ELF-1 (cell line): Measurements from ENCODE around the gene NLRP1.

Experiments used
- DNase-seq: peaks from one replicate; pipeline ENCODE4 v3.0.0-alpha.2; 2016; ENCODE audit warnings: low read depth, low spot score

Gene NLRP1

DNA sequence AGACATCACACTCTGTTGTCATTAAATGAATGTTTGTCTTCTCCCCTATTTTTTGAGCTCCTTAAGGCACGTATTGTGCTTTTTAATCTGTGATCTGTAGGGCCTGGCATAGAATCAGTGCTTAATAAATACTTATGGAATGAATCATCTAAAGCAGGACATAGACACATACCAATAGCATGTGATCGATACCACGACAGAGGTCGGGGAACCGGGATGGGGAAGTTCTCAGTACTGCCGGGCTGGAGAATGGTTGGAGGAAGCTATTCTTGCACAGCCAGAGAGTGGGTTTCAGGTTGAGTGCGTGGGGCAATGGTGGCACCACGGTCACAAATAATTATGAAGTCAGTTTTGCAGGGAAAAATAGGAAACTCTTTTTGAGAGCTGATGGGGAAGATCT, 26.8 kb downstream of the NLRP1 start:
- DNase-seq = no peak

DNA sequence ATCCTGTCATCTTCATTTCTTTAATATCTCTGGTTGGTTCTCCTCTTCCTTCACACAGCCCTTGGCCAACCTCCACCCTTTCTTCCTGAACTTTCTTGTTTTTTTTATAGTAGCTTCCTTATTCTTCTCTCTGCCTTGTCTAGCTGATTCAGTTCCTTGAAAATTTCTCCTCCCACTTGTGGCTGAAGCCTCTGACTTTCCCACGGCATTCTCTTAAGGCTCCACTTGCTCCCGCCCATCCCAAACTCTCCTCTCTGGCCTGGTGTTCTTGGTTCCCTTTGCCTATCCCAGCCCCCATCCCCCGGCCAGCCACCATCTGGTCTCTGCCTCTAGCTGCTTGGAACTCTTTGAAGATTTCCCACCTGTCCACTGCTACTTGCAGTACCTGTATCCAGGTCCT, 29.1 kb downstream of the NLRP1 start:
- DNase-seq = no peak

DNA sequence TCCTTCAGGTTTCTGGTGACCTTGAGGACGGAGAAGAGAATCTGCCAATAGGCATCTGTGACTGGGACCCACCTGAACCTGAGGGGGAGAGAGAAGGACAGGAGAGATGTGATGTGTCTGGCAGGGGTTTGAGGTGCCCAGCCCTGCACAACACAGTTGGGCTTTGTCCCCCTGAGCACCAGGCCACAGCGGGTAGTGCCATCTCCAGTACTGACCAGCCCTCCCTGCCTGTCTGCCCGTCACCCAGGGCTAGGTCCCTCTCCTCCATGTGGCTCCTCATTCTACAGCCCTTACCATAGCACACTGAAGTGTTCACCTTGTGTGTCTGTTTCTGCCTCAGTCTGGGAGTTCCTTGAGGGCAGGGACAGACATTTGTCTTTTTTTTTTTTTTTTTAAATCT, 30.8 kb downstream of the NLRP1 start:
- no peak for DNase-seq

DNA sequence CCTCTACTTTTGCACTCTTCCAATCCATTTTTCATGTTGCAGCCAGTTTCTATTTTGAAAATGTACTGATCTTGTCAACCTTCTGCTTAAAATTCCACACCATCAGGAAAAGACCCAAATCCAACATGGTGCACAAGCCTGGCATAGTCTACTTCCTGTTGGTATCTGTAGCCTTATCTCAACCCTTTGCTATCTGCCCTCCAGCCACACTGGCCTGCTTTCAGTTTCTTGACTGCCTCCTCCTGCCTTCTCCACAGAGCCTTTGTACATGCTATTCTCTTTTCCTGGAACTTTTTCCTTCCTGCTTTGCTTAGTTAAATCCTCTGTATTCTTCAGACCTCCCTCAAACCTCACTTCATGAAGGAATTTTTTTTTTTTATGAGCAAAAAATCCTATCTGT, 31.5 kb downstream of the NLRP1 start:
- no peak for DNase-seq

DNA sequence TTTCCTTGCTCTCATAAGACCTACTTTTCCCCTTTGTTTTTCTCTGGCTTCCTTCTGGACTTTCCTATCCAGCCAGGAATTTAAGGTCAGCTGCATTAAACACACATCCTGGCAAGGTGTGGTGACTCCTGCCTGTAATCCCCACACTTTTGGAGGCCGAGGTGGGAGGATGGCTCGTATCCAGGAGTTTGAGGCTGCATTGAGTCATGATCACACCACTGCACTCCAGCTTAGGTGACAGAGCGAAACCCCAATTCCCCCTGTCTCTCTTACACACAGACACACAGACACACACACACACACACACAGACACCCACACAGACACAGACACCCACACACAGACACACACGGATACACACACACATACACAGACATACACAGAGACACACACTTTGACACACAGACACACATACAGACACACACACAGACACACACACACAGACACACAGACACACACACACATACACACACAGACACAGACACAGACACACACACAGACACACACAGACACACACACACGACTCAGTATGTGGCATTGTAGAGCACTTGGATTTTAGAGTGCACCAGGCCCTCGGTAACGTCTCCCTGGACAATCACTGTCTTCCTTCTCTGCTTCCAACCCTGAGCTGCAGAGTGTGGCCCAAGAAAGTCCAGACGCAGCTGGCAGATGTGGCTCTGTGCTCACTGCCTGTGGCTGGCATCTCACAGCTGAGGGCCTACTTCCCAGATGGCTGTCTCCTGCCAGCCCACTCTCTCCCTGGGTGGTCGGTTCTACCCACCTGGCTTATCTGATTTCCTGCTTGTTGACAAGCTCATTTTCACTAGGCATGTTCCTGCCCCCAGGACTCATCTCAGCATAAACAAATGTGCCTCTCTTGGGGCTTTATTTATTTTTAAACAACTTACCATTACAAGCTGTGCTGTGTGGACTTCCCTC, 39.0 kb downstream of the NLRP1 start:
- no peak for DNase-seq

DNA sequence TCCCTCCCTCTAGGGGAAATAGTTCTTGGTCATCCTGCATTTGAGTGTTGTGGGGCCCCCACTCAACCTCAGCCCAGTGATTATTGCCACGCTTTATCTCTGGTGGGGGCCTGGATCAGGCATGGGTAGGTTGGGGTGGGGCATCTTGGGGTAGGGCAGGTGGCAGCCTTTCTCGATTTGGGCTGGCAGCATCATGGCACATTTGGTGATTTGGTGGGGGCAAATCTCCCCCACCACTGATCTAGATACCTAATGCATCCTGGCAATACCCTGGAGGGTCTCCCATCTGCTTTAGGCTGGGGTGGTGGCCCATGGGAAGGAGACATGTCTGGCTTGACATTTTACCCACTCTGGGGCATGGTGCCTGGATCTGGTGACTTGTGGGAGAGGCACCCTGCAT, 40.2 kb downstream of the NLRP1 start:
- DNase-seq = no peak

DNA sequence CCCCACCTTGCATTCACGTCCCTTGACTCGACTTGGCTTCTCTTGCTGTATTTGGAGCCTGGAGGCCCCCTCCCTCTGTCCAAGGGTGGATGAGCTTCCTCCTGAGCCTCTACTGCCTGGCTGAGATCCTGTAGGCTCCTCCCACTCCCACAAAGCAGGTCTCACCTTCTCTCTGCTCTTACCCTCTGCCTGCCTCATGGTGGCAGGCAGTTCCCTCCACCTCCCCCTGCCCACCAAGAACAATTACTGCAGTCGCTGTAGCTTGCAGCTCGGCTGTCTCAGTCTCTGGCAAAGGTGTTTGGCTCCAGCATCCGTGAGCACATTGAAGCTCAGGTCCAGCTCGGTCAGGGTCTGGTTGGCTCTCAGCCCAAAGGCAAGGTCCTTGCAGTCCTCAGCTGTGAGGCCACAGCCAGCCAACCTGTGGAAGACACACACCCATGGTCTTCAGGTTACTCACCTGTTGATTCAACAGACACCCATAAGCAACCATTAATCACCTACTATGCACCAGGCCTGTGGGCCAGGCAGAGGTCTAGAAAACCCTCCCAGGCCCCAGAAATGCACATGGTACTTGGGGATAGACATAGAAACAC, 42.6 kb downstream of the NLRP1 start:
- peak; percentile 65 for DNase-seq

DNA sequence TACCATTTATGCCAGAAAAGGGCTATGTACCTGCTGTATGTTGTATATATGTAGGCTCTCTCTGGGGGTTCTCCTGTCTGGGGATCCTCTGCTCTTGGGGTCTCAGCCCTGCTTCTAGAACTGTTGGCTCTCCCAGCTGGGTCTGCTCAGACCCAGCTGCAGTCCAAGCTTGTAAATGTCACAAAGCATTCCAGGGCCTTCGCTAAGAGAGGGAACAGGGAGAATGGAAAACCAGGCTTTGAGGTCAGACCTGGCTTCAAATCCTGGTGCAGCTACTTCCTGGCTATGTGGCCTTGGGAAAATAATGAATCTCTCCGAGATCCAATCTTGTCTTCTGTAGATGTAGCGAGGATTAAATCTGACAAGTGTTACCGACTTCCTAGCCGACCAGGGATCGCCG, 44.0 kb downstream of the NLRP1 start:
- DNase-seq = no peak

DNA sequence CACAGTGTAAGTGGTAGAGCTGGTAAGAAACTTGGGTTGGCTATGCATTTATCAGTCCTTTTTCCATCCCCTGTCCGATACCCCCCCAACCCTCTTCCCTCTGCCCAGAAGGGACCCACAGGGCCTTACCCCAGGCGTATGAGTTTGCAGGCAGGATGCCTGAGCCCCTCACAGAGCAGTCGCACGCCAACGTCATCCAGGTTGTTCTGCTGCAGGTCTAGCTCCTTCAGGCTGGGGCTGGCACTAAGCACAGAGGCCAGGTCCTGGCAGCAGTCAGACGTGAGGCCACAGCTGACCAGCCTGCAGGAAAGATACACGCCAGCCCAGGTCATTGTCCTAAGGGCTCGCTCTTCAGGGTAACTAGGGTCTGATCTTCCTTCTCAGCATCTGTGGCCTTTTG, 45.0 kb downstream of the NLRP1 start:
- DNase-seq = no peak

DNA sequence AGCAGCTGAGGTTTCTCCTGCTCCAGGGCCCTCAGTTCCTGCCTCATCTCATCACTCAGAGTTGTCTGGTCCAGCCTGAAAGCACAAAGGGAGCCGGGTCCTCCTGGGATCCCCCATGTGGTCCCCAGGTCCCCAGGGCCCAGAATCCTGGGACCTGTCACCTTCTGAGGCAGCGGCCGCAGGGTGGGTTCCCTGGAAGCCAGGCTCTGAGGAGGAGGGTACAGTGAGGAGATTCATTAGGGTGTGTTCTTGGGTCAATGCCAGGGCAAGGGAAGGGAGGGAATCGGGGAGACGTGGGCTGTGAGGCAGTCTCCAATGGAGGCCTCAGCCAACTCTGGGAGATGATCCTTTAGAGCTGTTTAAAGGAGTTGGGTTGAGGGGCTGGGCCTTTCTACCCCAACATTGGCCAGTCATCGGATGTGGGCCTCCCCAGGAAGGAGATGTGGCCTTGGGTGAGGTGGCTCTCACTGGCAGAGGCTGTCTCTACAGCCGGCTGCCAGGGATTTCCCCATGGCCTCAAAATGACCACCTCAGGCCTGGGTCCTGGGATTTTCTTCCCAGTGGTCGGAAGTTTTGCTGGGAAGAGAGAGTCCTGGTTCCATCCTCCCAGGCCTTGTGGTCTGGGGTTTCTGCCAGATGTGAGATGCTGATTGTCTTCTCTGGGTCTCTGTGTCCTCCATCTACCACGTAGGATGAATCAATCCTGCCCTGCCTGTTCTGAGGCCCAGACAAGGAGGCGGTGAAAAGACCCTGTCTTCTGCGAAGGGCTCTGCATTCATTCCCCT, 47.3 kb downstream of the NLRP1 start:
- DNase-seq = no peak

DNA sequence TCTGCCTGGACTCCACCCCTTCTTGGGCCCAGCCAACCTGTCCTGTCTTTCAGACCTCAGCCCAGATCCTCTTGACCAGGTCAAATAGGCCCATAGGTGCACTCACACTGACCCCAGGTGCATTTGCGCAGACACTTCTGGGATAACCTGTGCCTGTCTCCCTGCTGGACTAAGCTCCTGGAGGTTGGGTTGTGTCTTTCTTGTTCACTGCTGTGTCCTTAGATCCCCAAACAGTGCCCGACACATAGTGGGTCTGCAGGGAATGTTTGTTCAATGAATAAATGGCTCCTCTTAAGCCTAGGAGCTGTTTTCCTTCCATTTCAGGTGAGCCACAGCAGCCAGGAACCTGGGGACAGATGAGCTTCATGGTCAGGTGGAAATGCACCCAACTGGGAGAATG, 48.9 kb downstream of the NLRP1 start:
- no peak for DNase-seq

DNA sequence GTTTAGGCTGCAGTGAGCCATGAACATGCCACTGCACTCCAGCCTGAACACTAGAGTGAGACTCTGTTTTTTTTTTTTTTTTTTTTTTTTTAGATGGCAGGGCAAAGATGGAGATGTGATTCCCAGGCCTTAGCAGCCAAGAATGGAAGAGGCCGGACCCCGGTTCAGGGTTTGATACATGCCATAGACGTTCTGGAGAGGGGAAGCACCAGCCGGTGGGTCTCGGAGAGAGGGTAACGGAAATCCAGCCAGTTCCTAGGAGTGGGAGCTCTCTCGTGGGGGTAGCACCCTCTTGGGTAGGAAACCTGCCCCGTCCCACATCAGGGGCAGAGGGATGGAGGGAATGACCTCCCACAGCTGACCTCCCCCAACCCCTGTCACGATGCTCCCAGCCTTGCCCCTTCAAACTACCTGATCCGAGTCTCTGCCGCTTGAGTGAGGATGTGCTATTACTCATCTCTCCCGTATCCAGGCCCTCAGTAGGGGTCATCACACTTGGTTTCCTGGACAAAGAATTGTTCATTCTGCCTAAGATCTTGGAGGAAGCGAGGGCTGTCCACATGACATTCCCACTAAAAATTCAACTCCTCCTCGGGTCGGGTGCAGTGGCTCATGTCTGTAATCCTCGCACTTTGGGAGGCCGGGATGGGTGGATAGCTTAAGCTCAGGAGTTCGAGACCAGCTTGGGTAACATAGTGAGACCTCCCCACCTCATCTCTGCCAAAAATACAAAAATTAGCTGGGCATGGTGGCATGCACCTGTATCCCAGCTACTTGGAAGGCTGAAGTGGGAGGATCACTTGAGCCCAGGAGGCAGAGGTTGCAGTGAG, 50.6 kb downstream of the NLRP1 start:
- DNase-seq = no peak

DNA sequence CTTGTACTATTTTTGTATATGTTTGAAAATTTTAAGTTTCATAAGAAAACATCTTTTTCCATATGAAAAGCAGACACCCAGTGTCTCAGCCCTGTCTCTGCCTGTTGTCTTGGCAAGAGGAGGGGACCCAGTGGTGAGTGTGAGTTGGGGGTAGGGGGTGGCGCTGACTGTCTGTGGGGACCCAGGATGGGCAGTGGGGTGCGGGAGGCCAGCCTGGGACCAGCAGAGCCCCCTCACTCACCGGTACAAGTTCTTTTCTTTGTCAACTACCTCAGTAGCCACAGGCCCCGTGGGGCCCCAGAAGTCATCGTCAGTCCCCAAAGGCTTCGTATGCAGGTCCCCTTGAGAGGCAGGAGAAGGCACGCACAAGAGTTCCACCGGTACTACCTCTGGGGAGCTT, 51.7 kb downstream of the NLRP1 start:
- no peak for DNase-seq

DNA sequence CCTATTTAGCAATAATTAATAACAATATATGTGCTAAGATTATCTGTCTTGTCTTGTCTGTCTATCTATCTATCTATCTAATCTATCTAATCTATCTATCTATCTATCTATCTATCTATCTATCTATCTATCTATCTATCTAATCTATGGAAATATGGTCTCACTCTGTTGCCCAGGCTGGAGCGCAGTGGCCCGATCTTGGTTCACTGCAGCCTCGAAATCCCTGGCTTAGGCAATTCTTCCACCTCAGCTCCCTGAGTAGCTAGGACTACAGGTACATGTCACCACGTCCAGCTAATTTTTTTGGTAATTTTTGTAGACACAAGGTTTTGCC, 53.3 kb downstream of the NLRP1 start:
- DNase-seq = no peak

DNA sequence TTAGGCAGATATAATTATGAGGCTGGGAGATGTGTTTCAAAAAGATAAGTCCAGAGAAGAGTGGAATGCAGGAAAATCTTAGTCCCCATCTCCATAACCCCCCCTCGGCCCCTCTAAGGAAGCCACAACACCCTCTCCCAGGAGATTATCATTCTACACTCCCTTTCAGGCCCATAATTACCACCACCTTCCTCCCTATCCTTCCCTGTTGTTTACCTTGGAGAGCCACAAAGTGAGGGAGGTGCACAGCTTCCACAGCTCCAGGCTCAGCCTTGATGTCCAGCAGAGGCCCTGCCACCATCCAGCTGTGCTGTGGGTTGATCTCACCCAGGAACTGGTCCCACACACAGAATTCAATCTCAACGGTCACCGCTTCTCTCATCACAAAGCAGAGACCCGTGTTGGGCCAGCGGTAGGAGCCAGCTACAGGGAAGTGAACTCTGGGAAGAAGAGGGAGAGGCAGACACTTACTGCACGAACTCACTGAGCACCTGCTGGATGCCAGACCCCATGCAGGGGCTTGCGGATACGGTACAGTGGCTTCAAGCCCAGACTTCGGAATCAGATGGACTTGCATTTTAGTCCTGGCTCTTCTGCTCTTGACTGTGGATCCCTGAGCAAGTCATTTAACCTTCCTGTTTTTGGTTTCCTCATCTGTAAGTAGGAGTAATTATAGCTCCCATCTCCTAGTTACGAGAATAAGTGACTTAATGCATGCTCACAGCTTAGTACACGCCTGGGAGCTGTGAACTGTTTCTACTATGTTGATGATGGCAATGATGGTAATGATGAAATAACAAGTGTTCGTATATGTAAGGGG, 53.8 kb downstream of the NLRP1 start:
- no peak for DNase-seq

DNA sequence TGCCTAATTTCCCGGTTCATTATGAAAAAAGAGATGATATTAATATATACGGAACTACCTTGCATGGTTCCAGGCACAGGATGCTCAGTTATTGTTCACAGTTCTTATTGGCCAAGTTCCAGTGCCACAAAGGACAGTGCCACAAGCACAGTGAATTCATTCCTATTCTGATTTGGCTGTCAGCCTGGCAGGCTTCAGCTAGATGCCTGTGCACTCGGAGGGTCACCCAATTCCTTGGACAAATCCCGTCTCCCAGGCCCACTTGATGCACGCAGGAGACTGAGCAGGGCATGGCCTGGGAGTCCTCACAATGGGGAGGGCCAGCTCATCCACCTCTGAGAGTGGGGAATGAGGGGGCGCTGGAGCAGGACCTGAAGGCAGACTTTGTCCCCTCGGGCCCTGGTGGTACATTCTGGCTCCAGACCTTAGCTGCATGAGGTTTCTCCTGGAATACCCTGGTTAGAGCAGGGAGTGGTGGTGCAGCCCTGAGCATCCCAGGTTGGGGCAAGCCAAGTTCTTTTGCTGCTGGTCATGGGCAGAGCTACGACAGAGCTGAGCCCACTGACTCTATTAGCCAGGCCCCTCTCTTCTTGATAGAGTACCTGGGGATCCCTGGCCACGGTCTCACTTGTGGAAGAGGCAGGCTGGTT, 56.6 kb downstream of the NLRP1 start:
- DNase-seq = no peak

DNA sequence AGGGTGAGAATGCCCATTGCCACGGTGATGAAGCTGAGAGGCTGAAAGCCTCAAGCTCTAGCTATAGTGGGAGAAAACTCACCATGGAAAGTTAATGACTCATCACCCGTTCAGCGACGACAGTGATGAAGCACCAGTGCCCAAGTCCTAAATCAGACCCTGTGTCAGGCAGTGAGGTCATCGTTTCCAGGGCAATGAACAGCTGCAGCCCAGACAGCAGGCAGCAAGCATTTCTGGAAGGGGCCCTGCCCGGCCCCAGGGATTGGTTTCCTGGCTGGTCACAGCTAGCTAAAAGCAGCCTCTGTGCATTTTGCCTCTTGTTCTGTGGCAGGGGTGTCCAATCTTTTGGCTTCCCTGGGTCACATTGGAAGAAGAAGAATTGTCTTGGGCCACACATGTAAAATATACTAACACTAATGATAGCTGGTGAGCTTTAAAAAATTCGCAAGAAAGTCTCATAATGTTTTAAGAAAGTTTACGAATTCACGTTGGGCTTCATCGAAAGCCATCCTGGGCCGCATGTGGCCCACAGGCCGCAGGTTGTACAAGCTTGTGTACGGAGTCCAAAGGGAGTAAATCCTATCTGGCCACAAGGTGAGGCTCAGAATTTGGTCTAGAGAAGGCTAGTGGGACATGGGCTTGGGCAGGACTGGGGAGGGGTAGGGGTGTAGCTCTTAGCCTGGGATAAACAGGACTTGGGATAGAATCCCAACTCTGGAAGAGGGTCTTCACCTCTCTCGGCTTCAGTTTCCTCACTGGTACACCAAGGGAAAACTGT, 57.3 kb downstream of the NLRP1 start:
- peak; percentile 79 for DNase-seq

DNA sequence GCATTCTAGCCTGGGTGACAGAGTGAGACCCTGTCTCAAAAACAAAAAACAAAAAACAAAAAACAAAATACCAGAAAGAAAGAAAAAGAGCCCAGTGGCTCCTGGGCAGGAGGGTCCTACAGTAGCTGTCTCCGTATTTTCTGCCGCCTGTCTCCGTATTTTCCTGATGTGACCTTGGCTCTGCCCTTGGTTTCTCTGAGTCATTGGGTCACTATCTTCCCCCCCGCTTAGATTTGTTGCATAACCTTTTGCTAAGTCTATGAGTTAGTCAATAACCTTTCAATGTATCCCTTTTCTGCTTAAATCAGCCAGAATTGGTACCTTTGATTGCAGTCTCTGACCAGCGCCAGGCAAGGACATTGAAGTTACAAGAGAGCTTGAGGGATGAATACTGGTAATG, 61.1 kb downstream of the NLRP1 start:
- no peak for DNase-seq

DNA sequence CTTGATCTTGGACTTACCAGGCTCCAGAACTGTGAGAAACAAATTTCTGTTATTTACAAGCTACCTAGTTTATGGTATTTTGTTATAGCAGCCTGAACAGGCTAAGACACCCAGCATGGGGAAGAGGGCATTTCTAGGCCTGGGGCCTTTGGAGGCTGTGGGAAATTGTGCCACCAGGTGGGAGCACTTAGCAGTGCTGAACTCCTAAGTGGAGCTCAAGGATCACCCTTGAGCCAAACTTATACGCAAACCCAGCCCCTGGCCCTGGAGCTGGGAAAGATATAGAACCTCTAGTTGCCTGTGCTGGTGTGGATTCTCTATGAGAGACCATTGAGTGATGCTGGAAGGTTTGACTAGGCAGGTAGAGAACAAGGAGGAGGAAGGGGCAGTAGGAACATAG, 61.8 kb downstream of the NLRP1 start:
- DNase-seq = no peak
